Loucy (cell line): ENCODE data around the gene MTMR10.

ENCODE experiments used
- H2AFZ ChIP-seq: fragments of 200-600 bp; sonication (generic); 2 replicates; pipeline ENCODE4 v1.6.0; 2016; ENCODE audit warnings: antibody characterized with exemption, mild to moderate bottlenecking, low read length, moderate library complexity
- H3F3A ChIP-seq: fragments of 200-600 bp; 2 replicates; pipeline ENCODE4 v1.6.0; 2016; ENCODE audit warnings: antibody characterized with exemption, low read depth, mild to moderate bottlenecking
- H3K27me3 ChIP-seq: fragments of 200-600 bp; sonication (generic); 2 replicates; pipeline ENCODE4 v1.6.1; 2014; ENCODE audit warnings: low read length, mild to moderate bottlenecking; ENCODE audit not compliant: insufficient read depth, poor library complexity, severe bottlenecking
- H3K36me3 ChIP-seq: fragments of 200-600 bp; sonication (generic); 2 replicates; pipeline ENCODE4 v1.6.1; 2016; ENCODE audit warnings: low read length; ENCODE audit not compliant: insufficient read depth
- H3K4me1 ChIP-seq: fragments of 200-600 bp; sonication (generic); 2 replicates; pipeline ENCODE4 v1.5.1; 2014; ENCODE audit warnings: low read length, mild to moderate bottlenecking; ENCODE audit not compliant: insufficient read depth, poor library complexity, severe bottlenecking
- H3K4me2 ChIP-seq: fragments of 200-600 bp; sonication (generic); 2 replicates; pipeline ENCODE4 v1.6.0; 2014; ENCODE audit warnings: antibody characterized with exemption, low read length, low read depth, mild to moderate bottlenecking; ENCODE audit not compliant: poor library complexity, severe bottlenecking
- H3K4me3 ChIP-seq: fragments of 200-600 bp; sonication (generic); 2 replicates; pipeline ENCODE4 v1.5.1; 2014; ENCODE audit warnings: low read length, mild to moderate bottlenecking, mixed read lengths; ENCODE audit not compliant: poor library complexity, severe bottlenecking
- H3K79me2 ChIP-seq: fragments of 200-600 bp; sonication (generic); 2 replicates; pipeline ENCODE4 v1.6.1; 2014; ENCODE audit warnings: low read length; ENCODE audit not compliant: insufficient read depth
- H3K9ac ChIP-seq: fragments of 200-600 bp; sonication (generic); 2 replicates; pipeline ENCODE4 v1.6.0; 2014; ENCODE audit warnings: mild to moderate bottlenecking, low read depth, low read length, moderate library complexity; ENCODE audit not compliant: poor library complexity, severe bottlenecking
- H3K9me2 ChIP-seq: fragments of 200-600 bp; sonication (generic); replicated peaks from 2 replicates; pipeline ENCODE4 v1.6.1; 2016; ENCODE audit warnings: low read depth, low read length, mixed read lengths
- H3K9me3 ChIP-seq: fragments of 200-600 bp; sonication (generic); 2 replicates; pipeline ENCODE4 v1.6.1; 2014; ENCODE audit warnings: mild to moderate bottlenecking, antibody characterized with exemption, low read length, low read depth; ENCODE audit not compliant: insufficient read depth
- H4K20me1 ChIP-seq: fragments of 200-600 bp; sonication (generic); 2 replicates; pipeline ENCODE4 v1.6.0; 2014; ENCODE audit warnings: antibody characterized with exemption, low read length, mild to moderate bottlenecking; ENCODE audit not compliant: insufficient read depth, poor library complexity, severe bottlenecking
- EZH2phosphoT487 ChIP-seq: fragments of 200-600 bp; IDR thresholded peaks from 2 replicates; pipeline ENCODE4 v1.6.1; 2018; ENCODE audit warnings: antibody characterized with exemption, mild to moderate bottlenecking, moderate library complexity, borderline replicate concordance
- TF ChIP-seq, protein P1 (sequence below): fragments of 200-600 bp; sonication (generic); conservative IDR thresholded peaks from 2 replicates; pipeline ENCODE4 v1.5.1; 2014; ENCODE audit warnings: mild to moderate bottlenecking, antibody characterized with exemption, low read length

MTMR10 gene

DNA sequence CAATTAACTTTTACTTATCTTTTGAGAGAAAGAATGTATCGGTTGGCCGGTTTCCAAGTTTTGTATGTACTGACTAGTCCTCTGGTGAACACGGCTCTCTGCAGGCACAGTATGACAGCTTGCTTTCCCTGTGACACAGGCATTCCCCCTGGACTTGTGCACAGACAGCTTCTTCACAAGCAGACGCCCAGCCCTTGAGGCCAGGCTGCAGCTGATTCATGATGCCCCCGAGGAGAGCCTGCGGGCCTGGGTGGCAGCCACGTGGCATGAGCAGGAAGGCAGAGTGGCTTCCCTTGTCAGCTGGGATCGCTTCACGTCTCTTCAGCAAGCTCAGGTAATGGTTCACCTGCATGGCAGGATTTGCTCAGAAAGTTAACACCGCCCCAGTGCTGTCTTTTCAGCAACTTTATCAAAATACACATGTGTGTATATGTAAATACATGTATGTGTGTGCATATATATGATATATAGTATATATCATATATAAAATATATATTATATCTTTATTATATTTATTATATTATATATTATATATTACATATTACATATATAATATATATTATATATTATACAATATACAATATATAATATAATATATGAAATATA, 62.3 kb downstream of the MTMR10 start:
- H3K9me3 ChIP-seq, result no peaks in the 10 kb centered on the region
- no peaks in the 10 kb centered on the region for H4K20me1 ChIP-seq
- H3K4me1 ChIP-seq, result no peaks in the 10 kb centered on the region
- no peak overlapping the region for H3K4me2 ChIP-seq
- H3K9ac ChIP-seq, result no peak overlapping the region
- H3K27me3 ChIP-seq, result no peaks in the 10 kb centered on the region
- peaks cover 68% of the 10 kb centered on the region; the same call in 1 of the 2 replicates for H3K36me3 ChIP-seq
- no peak overlapping the region for H3K4me3 ChIP-seq
- H3K79me2 ChIP-seq, result no peaks in the 10 kb centered on the region
- TF ChIP-seq, protein P1, sequence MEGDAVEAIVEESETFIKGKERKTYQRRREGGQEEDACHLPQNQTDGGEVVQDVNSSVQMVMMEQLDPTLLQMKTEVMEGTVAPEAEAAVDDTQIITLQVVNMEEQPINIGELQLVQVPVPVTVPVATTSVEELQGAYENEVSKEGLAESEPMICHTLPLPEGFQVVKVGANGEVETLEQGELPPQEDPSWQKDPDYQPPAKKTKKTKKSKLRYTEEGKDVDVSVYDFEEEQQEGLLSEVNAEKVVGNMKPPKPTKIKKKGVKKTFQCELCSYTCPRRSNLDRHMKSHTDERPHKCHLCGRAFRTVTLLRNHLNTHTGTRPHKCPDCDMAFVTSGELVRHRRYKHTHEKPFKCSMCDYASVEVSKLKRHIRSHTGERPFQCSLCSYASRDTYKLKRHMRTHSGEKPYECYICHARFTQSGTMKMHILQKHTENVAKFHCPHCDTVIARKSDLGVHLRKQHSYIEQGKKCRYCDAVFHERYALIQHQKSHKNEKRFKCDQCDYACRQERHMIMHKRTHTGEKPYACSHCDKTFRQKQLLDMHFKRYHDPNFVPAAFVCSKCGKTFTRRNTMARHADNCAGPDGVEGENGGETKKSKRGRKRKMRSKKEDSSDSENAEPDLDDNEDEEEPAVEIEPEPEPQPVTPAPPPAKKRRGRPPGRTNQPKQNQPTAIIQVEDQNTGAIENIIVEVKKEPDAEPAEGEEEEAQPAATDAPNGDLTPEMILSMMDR, result no peak
- H2AFZ ChIP-seq, result no peak overlapping the region
- no peaks in the 10 kb centered on the region for H3K9me2 ChIP-seq
- H3F3A ChIP-seq, result no peaks in the 10 kb centered on the region

DNA sequence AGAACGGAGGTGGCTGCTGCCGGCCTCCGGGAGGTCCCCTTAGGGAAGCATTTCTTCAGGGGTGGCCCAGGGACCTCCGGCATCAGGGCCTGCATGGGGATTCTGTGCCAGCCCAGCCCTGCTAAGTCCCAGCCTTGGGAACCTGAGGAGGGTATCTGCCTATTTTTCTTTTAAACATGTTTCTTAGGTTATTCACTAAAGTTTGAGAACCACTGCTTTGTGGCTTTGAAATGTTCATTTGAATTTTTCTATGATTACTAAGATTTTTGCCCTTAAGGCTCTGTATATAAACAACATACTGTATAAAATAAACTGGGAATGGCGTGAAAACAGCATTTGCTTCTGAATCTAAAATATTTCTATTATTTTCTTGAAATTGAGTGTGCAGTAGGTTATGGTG, 63.4 kb downstream of the MTMR10 start:
- H3K36me3 ChIP-seq, result peaks cover 78% of the 10 kb centered on the region; the same call in 1 of the 2 replicates

DNA sequence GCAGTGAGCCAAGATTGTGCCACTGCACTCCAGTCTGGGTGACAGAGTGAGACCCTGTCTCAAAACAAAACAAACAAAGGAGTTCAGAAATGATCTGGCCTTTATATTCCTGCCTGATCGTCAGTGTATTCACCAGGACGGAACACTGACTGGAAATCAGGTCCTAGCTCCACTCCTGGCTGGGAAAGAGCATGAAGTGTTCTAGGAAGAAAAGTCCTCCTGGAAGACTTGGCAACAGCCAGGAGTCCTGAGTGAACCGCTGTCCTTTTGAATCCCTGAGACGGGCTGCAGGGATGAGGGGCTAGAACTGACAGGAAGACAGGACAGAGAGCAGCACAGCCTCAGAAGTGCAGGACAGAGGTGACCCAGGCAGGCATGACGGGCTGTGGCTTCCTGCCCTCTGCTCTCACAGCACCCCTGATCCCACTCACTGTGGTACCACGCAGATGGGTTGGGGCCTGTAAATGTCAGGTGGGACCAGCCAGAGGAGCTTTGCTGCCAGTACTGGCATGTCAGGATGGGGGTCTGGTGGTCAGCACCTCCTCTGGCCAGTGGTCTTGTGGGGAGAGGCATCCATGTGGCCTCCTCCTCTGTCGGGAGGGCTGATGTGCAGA, 64.2 kb downstream of the MTMR10 start:
- Histone ChIP-seq H3K4me3 (no peak overlapping the region), H3K9me3 (no peaks in the 10 kb centered on the region), H3K9me2 (no peaks in the 10 kb centered on the region), H3K9ac (no peak overlapping the region), H3K79me2 (no peaks in the 10 kb centered on the region), H3K27me3 (no peaks in the 10 kb centered on the region), H4K20me1 (no peaks in the 10 kb centered on the region), H3K4me1 (peaks cover 7% of the 10 kb centered on the region), H3K36me3 (peaks cover 86% of the 10 kb centered on the region; the same call in 1 of the 2 replicates), H2AFZ (no peak overlapping the region), H3K4me2 (no peak overlapping the region), H3F3A (no peaks in the 10 kb centered on the region)
- no peak for TF ChIP-seq EZH2phosphoT487
- TF ChIP-seq, protein P1, result no peak

More for the DNA sequence above, 63.4 kb downstream of the MTMR10 start:
- no peaks in the 10 kb centered on the region for H3K4me1 ChIP-seq
- no peaks in the 10 kb centered on the region for H3F3A ChIP-seq
- no peak overlapping the region for H3K9ac ChIP-seq
- H3K9me2 ChIP-seq, result no peaks in the 10 kb centered on the region
- H3K4me3 ChIP-seq, result no peak overlapping the region
- H2AFZ ChIP-seq, result no peak overlapping the region
- H3K9me3 ChIP-seq, result no peaks in the 10 kb centered on the region
- no peak overlapping the region for H3K4me2 ChIP-seq
- no peaks in the 10 kb centered on the region for H4K20me1 ChIP-seq
- no peaks in the 10 kb centered on the region for H3K79me2 ChIP-seq
- H3K27me3 ChIP-seq, result no peaks in the 10 kb centered on the region
- TF ChIP-seq, protein P1, result no peak
- no peak for TF ChIP-seq EZH2phosphoT487
